ENCODE results near the gene CYB561D2.

Gene CYB561D2

GRCh38 chr3:50378024-50378423 lies 27.4 kb downstream of the CYB561D2 start:
- Histone ChIP-seq H3K4me1 (ENCODE audit: control insufficient read depth, insufficient read depth, low read length) (peaks cover 4% of the 10 kb centered on the region; the same call in 1 of the 2 replicates), H3K4me3 (ENCODE audit: low read length) (no peak overlapping the region), H3K36me3 (ENCODE audit: control insufficient read depth, insufficient read depth, low read length) (peaks cover 2% of the 10 kb centered on the region; the same call in 1 of the 2 replicates), H3K27me3 (ENCODE audit: control insufficient read depth, insufficient read depth, low read length) (no peaks in the 10 kb centered on the region), H3K9me3 (ENCODE audit: control insufficient read depth, insufficient read depth, low read length) (no peaks in the 10 kb centered on the region), H3K27ac (ENCODE audit: low read length) (no peak overlapping the region)
- WGBS (ENCODE audit: insufficient coverage, insufficient read length) = no CpG with 5 or more reads among the region's 6 CpGs
- DNase-seq (ENCODE audit: low read depth, low spot score) = no peak

GRCh38 chr3:50378757-50379156 lies 28.1 kb downstream of the CYB561D2 start:
- H3K36me3 ChIP-seq (ENCODE audit: control insufficient read depth, insufficient read depth, low read length) = peaks cover 2% of the 10 kb centered on the region; the same call in 1 of the 2 replicates
- no peaks in the 10 kb centered on the region for H3K9me3 ChIP-seq (ENCODE audit: control insufficient read depth, insufficient read depth, low read length)
- WGBS (ENCODE audit: insufficient coverage, insufficient read length) = no CpG with 5 or more reads among the region's 17 CpGs
- peaks cover 4% of the 10 kb centered on the region; the same call in 1 of the 2 replicates for H3K4me1 ChIP-seq (ENCODE audit: control insufficient read depth, insufficient read depth, low read length)
- no peak overlapping the region for H3K27ac ChIP-seq (ENCODE audit: low read length)
- DNase-seq (ENCODE audit: low read depth, low spot score) = no peak
- no peak overlapping the region for H3K4me3 ChIP-seq (ENCODE audit: low read length)
- no peaks in the 10 kb centered on the region for H3K27me3 ChIP-seq (ENCODE audit: control insufficient read depth, insufficient read depth, low read length)

- no peak overlapping the region for H3K4me3 ChIP-seq (ENCODE audit: low read length)
- H3K36me3 ChIP-seq (ENCODE audit: control insufficient read depth, insufficient read depth, low read length) = no peaks in the 10 kb centered on the region; the same call in 1 of the 2 replicates
- H3K27ac ChIP-seq (ENCODE audit: low read length) = no peak overlapping the region
- no peaks in the 10 kb centered on the region for H3K27me3 ChIP-seq (ENCODE audit: control insufficient read depth, insufficient read depth, low read length)
- no CpG with 5 or more reads among the region's 17 CpGs for WGBS (ENCODE audit: insufficient coverage, insufficient read length)
- no peak for DNase-seq (ENCODE audit: low read depth, low spot score)
- no peaks in the 10 kb centered on the region for H3K4me1 ChIP-seq (ENCODE audit: control insufficient read depth, insufficient read depth, low read length)
- H3K9me3 ChIP-seq (ENCODE audit: control insufficient read depth, insufficient read depth, low read length) = no peaks in the 10 kb centered on the region
These were observed 29.9 kb downstream of the CYB561D2 start for GRCh38 chr3:50380405-50381085.

GRCh38 chr3:50381383-50381782 lies 30.7 kb downstream of the CYB561D2 start:
- no peak for DNase-seq (ENCODE audit: low read depth, low spot score)
- no peaks in the 10 kb centered on the region; the same call in 1 of the 2 replicates for H3K36me3 ChIP-seq (ENCODE audit: control insufficient read depth, insufficient read depth, low read length)
- WGBS (ENCODE audit: insufficient coverage, insufficient read length) = no CpG with 5 or more reads among the region's 4 CpGs

GRCh38 chr3:50382722-50383121 lies 32.1 kb downstream of the CYB561D2 start:
- Histone ChIP-seq H3K27me3 (ENCODE audit: control insufficient read depth, insufficient read depth, low read length) (no peaks in the 10 kb centered on the region), H3K4me1 (ENCODE audit: control insufficient read depth, insufficient read depth, low read length) (no peaks in the 10 kb centered on the region), H3K36me3 (ENCODE audit: control insufficient read depth, insufficient read depth, low read length) (no peaks in the 10 kb centered on the region; the same call in 1 of the 2 replicates), H3K4me3 (ENCODE audit: low read length) (no peak overlapping the region), H3K9me3 (ENCODE audit: control insufficient read depth, insufficient read depth, low read length) (no peaks in the 10 kb centered on the region), H3K27ac (ENCODE audit: low read length) (no peak overlapping the region)
- no peak for DNase-seq (ENCODE audit: low read depth, low spot score)
- no CpG with 5 or more reads among the region's 12 CpGs for WGBS (ENCODE audit: insufficient coverage, insufficient read length)

More at GRCh38 chr3:50381383-50381782, 30.7 kb downstream of the CYB561D2 start:
- H3K4me1 ChIP-seq (ENCODE audit: control insufficient read depth, insufficient read depth, low read length) = no peaks in the 10 kb centered on the region
- no peak overlapping the region for H3K27ac ChIP-seq (ENCODE audit: low read length)
- H3K4me3 ChIP-seq (ENCODE audit: low read length) = no peak overlapping the region
- H3K9me3 ChIP-seq (ENCODE audit: control insufficient read depth, insufficient read depth, low read length) = no peaks in the 10 kb centered on the region
- H3K27me3 ChIP-seq (ENCODE audit: control insufficient read depth, insufficient read depth, low read length) = no peaks in the 10 kb centered on the region

GRCh38 chr3:50383750-50384149 lies 33.1 kb downstream of the CYB561D2 start:
- no CpG with 5 or more reads among the region's 6 CpGs for WGBS (ENCODE audit: insufficient coverage, insufficient read length)
- Histone ChIP-seq H3K27me3 (ENCODE audit: control insufficient read depth, insufficient read depth, low read length) (no peaks in the 10 kb centered on the region), H3K4me1 (ENCODE audit: control insufficient read depth, insufficient read depth, low read length) (no peaks in the 10 kb centered on the region), H3K27ac (ENCODE audit: low read length) (no peak overlapping the region), H3K9me3 (ENCODE audit: control insufficient read depth, insufficient read depth, low read length) (no peaks in the 10 kb centered on the region), H3K36me3 (ENCODE audit: control insufficient read depth, insufficient read depth, low read length) (no peaks in the 10 kb centered on the region; the same call in 1 of the 2 replicates), H3K4me3 (ENCODE audit: low read length) (no peak overlapping the region)
- DNase-seq (ENCODE audit: low read depth, low spot score) = no peak

GRCh38 chr3:50385754-50386153 lies 35.1 kb downstream of the CYB561D2 start:
- no peak for DNase-seq (ENCODE audit: low read depth, low spot score)
- WGBS (ENCODE audit: insufficient coverage, insufficient read length) = no CpG with 5 or more reads among the region's 13 CpGs
- Histone ChIP-seq H3K9me3 (ENCODE audit: control insufficient read depth, insufficient read depth, low read length) (no peaks in the 10 kb centered on the region), H3K27ac (ENCODE audit: low read length) (no peak overlapping the region), H3K36me3 (ENCODE audit: control insufficient read depth, insufficient read depth, low read length) (no peaks in the 10 kb centered on the region; the same call in 1 of the 2 replicates), H3K4me1 (ENCODE audit: control insufficient read depth, insufficient read depth, low read length) (no peaks in the 10 kb centered on the region; the same call in 1 of the 2 replicates), H3K27me3 (ENCODE audit: control insufficient read depth, insufficient read depth, low read length) (no peaks in the 10 kb centered on the region), H3K4me3 (ENCODE audit: low read length) (no peak overlapping the region)

- no peak overlapping the region for H3K27ac ChIP-seq (ENCODE audit: low read length)
- no peak for DNase-seq (ENCODE audit: low read depth, low spot score)
- WGBS (ENCODE audit: insufficient coverage, insufficient read length) = no CpG with 5 or more reads among the region's 25 CpGs
These were observed 37.5 kb downstream of the CYB561D2 start for GRCh38 chr3:50388016-50388719.

GRCh38 chr3:50388720-50389413 lies 38.2 kb downstream of the CYB561D2 start:
- WGBS (ENCODE audit: insufficient coverage, insufficient read length) = no CpG with 5 or more reads among the region's 22 CpGs
- Histone ChIP-seq H3K9me3 (ENCODE audit: control insufficient read depth, insufficient read depth, low read length) (no peaks in the 10 kb centered on the region), H3K27ac (ENCODE audit: low read length) (no peak overlapping the region), H3K36me3 (ENCODE audit: control insufficient read depth, insufficient read depth, low read length) (no peaks in the 10 kb centered on the region; the same call in 1 of the 2 replicates), H3K27me3 (ENCODE audit: control insufficient read depth, insufficient read depth, low read length) (no peaks in the 10 kb centered on the region), H3K4me3 (ENCODE audit: low read length) (no peak overlapping the region), H3K4me1 (ENCODE audit: control insufficient read depth, insufficient read depth, low read length) (no peaks in the 10 kb centered on the region; the same call in 1 of the 2 replicates)
- DNase-seq (ENCODE audit: low read depth, low spot score) = no peak

More at GRCh38 chr3:50388016-50388719, 37.5 kb downstream of the CYB561D2 start:
- H3K27me3 ChIP-seq (ENCODE audit: control insufficient read depth, insufficient read depth, low read length) = no peaks in the 10 kb centered on the region
- no peaks in the 10 kb centered on the region for H3K9me3 ChIP-seq (ENCODE audit: control insufficient read depth, insufficient read depth, low read length)
- H3K36me3 ChIP-seq (ENCODE audit: control insufficient read depth, insufficient read depth, low read length) = no peaks in the 10 kb centered on the region; the same call in 1 of the 2 replicates
- H3K4me3 ChIP-seq (ENCODE audit: low read length) = no peak overlapping the region
- no peaks in the 10 kb centered on the region; the same call in 1 of the 2 replicates for H3K4me1 ChIP-seq (ENCODE audit: control insufficient read depth, insufficient read depth, low read length)

GRCh38 chr3:50389414-50389767 lies 38.7 kb downstream of the CYB561D2 start:
- H3K4me1 ChIP-seq (ENCODE audit: control insufficient read depth, insufficient read depth, low read length) = no peaks in the 10 kb centered on the region; the same call in 1 of the 2 replicates
- H3K9me3 ChIP-seq (ENCODE audit: control insufficient read depth, insufficient read depth, low read length) = no peaks in the 10 kb centered on the region
- H3K4me3 ChIP-seq (ENCODE audit: low read length) = no peak overlapping the region
- H3K27ac ChIP-seq (ENCODE audit: low read length) = no peak overlapping the region
- H3K36me3 ChIP-seq (ENCODE audit: control insufficient read depth, insufficient read depth, low read length) = no peaks in the 10 kb centered on the region; the same call in 1 of the 2 replicates
- WGBS (ENCODE audit: insufficient coverage, insufficient read length) = no CpG with 5 or more reads among the region's 6 CpGs
- DNase-seq (ENCODE audit: low read depth, low spot score) = no peak
- no peaks in the 10 kb centered on the region for H3K27me3 ChIP-seq (ENCODE audit: control insufficient read depth, insufficient read depth, low read length)
